HG03457 (cell line): ENCODE data around the gene PCDHB4.
"Not testable (repeated sequence)": the region's sequence is repeated elsewhere in the genome, so short reads cannot be mapped to it uniquely, and the experiment has no call there.

Experiments
- ATAC-seq: cut with Tn5 transposase; IDR thresholded peaks from one replicate; pipeline ENCODE4 v1.9.1; 2021; ENCODE audit warnings: moderate number of reproducible peaks; ENCODE audit not compliant: unreplicated experiment

Gene PCDHB4

DNA sequence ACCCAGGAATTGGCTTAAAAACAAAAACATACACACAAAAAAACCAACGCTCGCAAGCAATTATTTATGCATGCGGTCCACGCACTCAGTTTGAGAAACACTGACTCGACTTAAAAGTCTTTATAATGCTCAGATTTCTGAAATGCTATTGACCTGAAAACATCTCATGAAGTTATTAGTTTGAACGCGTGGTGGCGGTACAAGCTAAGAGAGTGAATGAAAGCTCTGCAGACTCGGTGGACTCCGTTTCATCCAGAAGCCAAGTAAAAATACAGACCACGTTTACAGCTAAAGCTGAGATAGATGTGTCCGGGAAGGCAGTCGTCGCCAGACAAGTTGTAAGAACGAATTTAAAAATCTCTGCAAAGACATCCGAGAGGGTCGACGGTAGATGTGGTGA is 28.2 kb downstream of the PCDHB4 start, which contains the start of gene PCDHB6:
TSS of gene PCDHB6 (plus strand) at position 246 of the 400 bp plus-strand sequence. CDS start 201 bp downstream, outside the sequence.
- no peak for ATAC-seq

DNA sequence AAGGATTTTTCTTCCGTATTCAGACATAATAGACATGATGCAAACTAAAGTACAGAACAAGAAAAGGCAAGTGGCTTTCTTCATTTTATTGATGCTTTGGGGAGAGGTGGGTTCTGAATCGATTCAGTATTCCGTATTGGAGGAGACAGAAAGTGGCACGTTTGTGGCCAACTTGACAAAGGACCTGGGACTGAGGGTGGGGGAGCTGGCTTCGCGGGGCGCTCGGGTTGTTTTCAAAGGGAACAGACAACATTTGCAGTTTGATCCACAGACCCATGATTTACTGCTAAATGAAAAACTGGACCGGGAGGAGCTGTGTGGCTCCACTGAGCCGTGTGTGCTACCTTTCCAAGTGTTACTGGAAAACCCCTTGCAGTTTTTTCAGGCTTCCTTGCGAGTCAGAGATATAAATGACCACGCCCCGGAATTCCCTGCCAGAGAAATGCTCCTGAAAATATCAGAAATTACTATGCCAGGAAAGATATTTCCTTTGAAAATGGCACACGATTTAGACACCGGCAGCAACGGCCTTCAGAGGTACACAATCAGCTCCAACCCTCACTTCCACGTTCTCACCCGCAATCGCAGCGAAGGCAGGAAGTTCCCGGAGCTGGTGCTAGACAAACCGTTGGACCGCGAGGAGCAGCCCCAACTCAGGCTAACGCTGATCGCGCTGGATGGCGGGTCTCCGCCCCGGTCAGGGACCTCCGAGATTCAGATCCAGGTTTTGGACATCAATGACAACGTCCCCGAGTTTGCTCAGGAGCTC is 28.8 kb downstream of the PCDHB4 start:
- no peak for ATAC-seq

DNA sequence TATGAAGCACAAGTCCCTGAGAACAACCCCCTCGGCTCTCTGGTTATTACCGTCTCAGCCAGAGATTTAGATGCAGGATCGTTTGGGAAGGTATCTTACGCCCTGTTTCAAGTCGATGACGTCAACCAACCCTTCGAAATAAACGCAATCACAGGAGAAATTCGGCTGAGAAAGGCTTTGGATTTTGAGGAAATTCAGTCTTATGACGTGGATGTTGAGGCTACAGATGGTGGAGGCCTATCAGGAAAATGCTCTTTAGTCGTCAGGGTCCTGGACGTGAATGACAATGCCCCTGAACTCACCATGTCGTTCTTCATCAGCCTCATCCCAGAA is 29.3 kb downstream of the PCDHB4 start:
- no peak for ATAC-seq

DNA sequence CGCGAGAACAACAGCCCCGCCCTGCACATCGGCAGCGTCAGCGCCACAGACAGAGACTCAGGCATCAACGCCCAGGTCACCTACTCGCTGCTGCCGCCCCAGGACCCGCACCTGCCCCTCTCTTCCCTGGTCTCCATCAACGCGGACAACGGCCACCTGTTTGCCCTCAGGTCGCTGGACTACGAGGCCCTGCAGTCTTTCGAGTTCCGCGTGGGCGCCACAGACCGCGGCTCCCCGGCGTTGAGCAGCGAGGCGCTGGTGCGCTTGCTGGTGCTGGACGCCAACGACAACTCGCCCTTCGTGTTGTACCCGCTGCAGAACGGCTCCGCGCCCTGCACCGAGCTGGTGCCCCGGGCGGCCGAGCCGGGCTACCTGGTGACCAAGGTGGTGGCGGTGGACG is 30.0 kb downstream of the PCDHB4 start:
- not testable (repeated sequence) for ATAC-seq

DNA sequence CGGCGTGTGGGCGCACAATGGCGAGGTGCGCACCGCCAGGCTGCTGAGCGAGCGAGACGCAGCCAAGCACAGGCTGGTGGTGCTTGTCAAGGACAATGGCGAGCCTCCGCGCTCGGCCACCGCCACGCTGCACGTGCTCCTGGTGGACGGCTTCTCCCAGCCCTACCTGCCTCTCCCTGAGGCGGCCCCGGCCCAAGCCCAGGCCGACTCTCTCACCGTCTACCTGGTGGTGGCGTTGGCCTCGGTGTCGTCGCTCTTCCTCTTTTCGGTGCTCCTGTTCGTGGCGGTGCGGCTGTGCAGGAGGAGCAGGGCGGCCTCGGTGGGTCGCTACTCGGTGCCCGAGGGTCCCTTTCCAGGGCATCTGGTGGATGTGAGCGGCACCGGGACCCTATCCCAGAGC is 30.5 kb downstream of the PCDHB4 start:
- ATAC-seq = not testable (repeated sequence)

DNA sequence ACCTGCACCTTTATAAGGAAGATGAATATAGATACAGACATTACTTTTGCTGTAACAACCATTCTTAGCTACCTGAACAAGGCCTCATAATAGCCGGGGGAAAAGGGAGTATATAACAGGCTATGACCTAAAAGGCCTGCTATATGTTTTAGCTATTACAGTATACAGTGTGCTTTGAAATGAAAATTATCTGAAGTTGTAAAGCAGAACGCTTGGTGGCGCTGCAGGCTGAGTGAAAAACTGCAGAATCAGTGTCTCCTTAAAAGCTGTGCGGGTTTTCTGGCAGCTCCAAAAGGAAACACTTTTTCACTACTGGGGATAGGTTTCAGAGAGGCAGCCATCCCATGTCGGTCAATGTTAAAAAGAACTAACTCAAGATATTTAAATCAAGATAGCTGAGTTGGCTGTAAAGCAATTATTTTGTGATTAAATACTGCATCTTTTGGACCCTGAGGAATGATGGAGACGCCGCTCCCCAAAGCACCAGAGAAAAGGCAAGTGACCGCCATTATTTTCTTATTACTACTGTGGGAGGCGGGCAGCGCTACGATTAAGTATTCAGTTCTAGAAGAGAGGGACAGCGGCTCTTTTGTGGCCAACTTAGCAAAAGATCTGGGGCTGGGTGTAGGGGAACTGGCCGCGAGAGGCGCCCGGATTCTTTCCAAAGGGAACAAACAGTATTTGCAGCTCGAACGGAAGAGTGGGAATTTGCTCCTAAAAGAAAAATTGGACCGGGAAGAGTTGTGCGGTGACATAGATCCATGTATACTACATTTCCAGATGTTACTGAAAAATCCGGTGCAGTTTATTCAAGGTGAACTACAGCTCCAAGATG is 34.1 kb downstream of the PCDHB4 start:
- no peak for ATAC-seq

DNA sequence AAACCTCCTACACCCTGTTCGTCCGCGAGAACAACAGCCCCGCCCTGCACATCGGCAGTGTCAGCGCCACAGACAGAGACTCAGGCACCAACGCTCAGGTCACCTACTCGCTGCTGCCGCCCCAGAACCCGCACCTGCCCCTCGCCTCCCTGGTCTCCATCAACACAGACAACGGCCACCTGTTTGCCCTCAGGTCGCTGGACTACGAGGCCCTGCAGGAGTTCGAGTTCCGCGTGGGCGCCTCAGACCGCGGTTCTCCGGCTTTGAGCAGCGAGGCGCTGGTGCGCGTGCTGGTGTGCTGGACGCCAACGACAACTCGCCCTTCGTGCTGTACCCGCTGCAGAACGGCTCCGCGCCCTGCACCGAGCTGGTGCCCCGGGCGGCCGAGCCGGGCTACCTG is 35.7 kb downstream of the PCDHB4 start:
- not testable (repeated sequence) for ATAC-seq

DNA sequence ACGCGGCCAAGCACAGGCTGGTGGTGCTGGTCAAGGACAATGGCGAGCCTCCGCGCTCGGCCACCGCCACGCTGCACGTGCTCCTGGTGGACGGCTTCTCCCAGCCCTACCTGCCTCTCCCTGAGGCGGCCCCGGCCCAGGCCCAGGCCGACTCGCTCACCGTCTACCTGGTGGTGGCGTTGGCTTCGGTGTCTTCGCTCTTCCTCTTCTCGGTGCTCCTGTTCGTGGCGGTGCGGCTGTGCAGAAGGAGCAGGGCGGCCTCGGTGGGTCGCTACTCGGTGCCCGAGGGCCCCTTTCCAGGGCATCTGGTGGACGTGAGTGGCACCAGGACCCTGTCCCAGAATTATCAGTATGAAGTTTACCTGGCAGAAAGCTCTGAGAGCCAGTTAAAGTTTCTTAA is 36.3 kb downstream of the PCDHB4 start:
- not testable (repeated sequence) for ATAC-seq

DNA sequence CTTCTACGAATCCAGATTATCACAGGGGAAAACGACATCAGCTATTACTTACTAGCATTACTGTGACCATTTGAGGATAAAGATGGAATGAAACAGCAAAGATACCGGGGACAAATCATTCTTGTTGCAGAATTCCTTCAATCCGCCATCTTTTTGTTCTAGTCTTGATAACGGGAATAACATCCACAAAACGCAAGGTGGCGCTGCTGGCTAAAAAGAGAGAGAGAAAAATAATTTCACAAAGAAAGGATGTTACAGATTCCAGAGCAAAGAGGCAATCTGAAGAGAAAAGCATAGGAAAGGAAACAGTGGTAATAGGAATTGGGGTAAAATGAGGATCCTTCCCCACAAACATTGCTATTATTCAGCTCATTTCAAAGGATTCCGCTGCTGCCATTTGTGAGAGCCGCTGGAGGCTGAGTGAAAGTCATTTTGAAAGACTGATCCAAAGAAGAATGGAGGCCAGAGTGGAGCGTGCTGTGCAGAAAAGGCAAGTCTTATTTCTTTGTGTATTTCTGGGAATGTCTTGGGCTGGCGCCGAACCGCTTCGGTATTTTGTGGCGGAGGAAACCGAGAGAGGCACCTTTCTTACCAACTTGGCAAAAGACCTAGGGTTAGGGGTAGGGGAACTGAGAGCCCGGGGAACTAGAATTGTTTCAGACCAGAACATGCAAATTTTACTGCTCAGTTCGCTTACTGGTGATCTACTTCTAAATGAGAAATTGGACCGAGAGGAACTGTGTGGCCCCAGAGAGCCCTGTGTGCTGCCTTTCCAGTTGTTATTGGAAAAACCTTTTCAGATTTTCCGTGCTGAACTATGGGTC is 51.0 kb downstream of the PCDHB4 start, which contains the start of gene PCDHB7:
TSS of gene PCDHB7 (plus strand) at position 264 of the 824 bp plus-strand sequence. CDS start at position 456, 192 bp downstream.
- no peak for ATAC-seq

DNA sequence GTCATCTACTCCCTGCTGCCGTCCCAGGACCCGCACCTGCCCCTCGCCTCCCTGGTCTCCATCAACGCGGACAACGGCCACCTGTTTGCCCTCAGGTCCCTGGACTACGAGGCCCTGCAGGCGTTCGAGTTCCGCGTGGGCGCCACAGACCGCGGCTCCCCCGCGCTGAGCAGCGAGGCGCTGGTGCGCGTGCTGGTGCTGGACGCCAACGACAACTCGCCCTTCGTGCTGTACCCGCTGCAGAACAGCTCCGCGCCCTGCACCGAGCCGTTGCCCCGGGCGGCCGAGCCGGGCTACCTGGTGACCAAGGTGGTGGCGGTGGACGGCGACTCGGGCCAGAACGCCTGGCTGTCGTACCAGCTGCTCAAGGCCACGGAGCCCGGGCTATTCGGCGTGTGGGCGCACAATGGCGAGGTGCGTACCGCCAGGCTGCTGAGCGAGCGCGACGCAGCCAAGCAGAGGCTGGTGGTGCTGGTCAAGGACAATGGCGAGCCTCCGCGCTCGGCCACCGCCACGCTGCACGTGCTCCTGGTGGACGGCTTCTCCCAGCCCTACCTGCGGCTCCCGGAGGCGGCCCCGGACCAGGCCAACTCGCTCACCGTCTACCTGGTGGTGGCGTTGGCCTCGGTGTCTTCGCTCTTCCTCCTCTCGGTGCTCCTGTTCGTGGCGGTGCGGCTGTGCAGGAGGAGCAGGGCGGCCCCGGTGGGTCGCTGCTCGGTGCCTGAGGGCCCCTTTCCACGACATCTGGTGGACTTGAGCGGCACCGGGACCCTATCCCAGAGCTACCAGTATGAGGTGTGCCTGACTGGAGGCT is 52.9 kb downstream of the PCDHB4 start:
- not testable (repeated sequence) for ATAC-seq
